K562 (cell line): ENCODE data around the gene RGS3. TPM values are rescaled to one million over a fixed set of nuclear protein-coding genes. Genes with fewer than 3 reads are reported as not detected.

Experiments
- AFF4 ChIP-seq: sonication (generic); formaldehyde crosslinking; IDR thresholded peaks from 2 replicates; pipeline ENCODE4 v1.8.0; 2023; ENCODE audit warnings: mild to moderate bottlenecking, missing genetic modification reagents
- BRD4 ChIP-seq: fragments of 200-600 bp; sonication (generic); IDR thresholded peaks from 2 replicates; pipeline ENCODE4 v1.6.1; 2017; ENCODE audit warnings: inconsistent platforms
- ELK1 ChIP-seq: sonication (generic); formaldehyde crosslinking; IDR thresholded peaks from 2 replicates; pipeline ENCODE4 v1.8.1; 2022; ENCODE audit warnings: missing genetic modification reagents
- EP400 ChIP-seq: fragments of 450-650 bp; IDR thresholded peaks from 2 replicates; pipeline ENCODE4 v1.6.1; 2017; ENCODE audit warnings: antibody characterized with exemption, mild to moderate bottlenecking, moderate library complexity
- GATAD2B ChIP-seq: fragments of 450-650 bp; IDR thresholded peaks from 2 replicates; pipeline ENCODE4 v1.6.1; 2017; ENCODE audit warnings: mild to moderate bottlenecking, borderline replicate concordance
- GTF2E2 ChIP-seq: fragments of 200-800 bp; sonication (Bioruptor generic); IDR thresholded peaks from 2 replicates; pipeline ENCODE4 v1.6.1; 2016; ENCODE audit warnings: missing genetic modification characterization, missing compliant biosample characterization
- JUNB ChIP-seq: fragments of 450-650 bp; formaldehyde crosslinking; conservative IDR thresholded peaks from 2 replicates; pipeline ENCODE4 v1.4.0; 2020; ENCODE audit warnings: mild to moderate bottlenecking
- MCM2 ChIP-seq: fragments of 450-650 bp; IDR thresholded peaks from 2 replicates; pipeline ENCODE4 v1.6.1; 2017; ENCODE audit warnings: low read depth, mild to moderate bottlenecking
- NCOA2 ChIP-seq, 2 experiments: fragments of 450-650 bp; IDR thresholded peaks; 2 replicates each; pipeline ENCODE4 v1.6.1; 2018; ENCODE audit warnings: mild to moderate bottlenecking in 2 of 2, moderate library complexity in 1 of 2; ENCODE audit not compliant: partially characterized antibody in 2 of 2
- NELFE ChIP-seq: IDR thresholded peaks from 2 replicates; pipeline ENCODE4 v1.6.1; 2011; ENCODE audit warnings: mild to moderate bottlenecking; ENCODE audit not compliant: insufficient read depth, insufficient read length
- PHB ChIP-seq: fragments of 250-450 bp; sonication (Bioruptor Pico); IDR thresholded peaks from 2 replicates; pipeline ENCODE4 v1.5.0; 2021
- RAD51 ChIP-seq: fragments of 450-650 bp; IDR thresholded peaks from 2 replicates; pipeline ENCODE4 v1.7.1; 2016; ENCODE audit warnings: low read depth, mild to moderate bottlenecking, borderline replicate concordance
- RBM17 ChIP-seq: fragments of 200-400 bp; formaldehyde crosslinking; IDR thresholded peaks from 2 replicates; pipeline ENCODE4 v1.6.1; 2017; ENCODE audit warnings: low read depth, mild to moderate bottlenecking, low read length, borderline replicate concordance
- TFAM ChIP-seq: fragments of 250-450 bp; sonication (Bioruptor Pico); conservative IDR thresholded peaks from 2 replicates; pipeline ENCODE4 v1.5.0; 2021; ENCODE audit warnings: mild to moderate bottlenecking, moderate library complexity
- ZNF217 ChIP-seq: sonication (generic); formaldehyde crosslinking; IDR thresholded peaks from 2 replicates; pipeline ENCODE4 v1.8.0; 2022; ENCODE audit warnings: mild to moderate bottlenecking, missing genetic modification reagents
- ZNF407 ChIP-seq: fragments of 450-650 bp; IDR thresholded peaks from 2 replicates; pipeline ENCODE4 v1.6.1; 2016; ENCODE audit warnings: low read depth
- polyA plus RNA-seq, 8 experiments: library from polyadenylated mRNA; depleted of rRNA in 4 of 8; stranded (reverse) in 5 of 8; unstranded in 3 of 8; fragments of >200 nt; fragmentation: Nextera tagmentation in 2 of 8; fragmentation: Illumina TruSeq in 1 of 8; extraction: Ambion mirVana in 2 of 8; extraction: Trizol in 1 of 8; gene quantifications; 2 replicates each; pipeline versions ENCODE4 v1.2.1 to v1.2.3, GENCODE V29; 2011 to 2014; ENCODE audit warnings: inconsistent platforms in 1 of 8, missing spikeins in 1 of 8
- total RNA-seq, 7 experiments: library from RNA; depleted of rRNA in 6 of 7; stranded (reverse); fragments of >200 nt in 6 of 7; fragmentation: Illumina TruSeq in 2 of 7; extraction: Trizol in 2 of 7; gene quantifications; 2 replicates each; pipeline versions ENCODE4 v1.2.1 to v1.2.3, GENCODE V29; 2011 to 2021; ENCODE audit warnings: low replicate concordance in 1 of 7

The RGS3 gene
- total and polyA plus RNA-seq, 9 of the 15 experiments (the other 6 are each of a cell fraction or from before 2014, with no cell fraction given), result 0.08 to 2.9 (median 0.95) TPM

- TF ChIP-seq ZNF407, result no peak
- no peak for TF ChIP-seq AFF4 (CRISPR knock-in tag)
- no peak for TF ChIP-seq NCOA2 (IDR thresholded peaks at IDR 0.05; ENCODE audit: partially characterized antibody in 2 of 2)
- no peak for TF ChIP-seq MCM2
- no peak for TF ChIP-seq ZNF217 (CRISPR knock-in tag)
- no peak for TF ChIP-seq RAD51
- no peak for TF ChIP-seq GATAD2B
- TF ChIP-seq EP400, result no peak; the same call in 1 of the 2 replicates
- TF ChIP-seq NELFE, result no peak
- TF ChIP-seq ELK1, result no peak
- TF ChIP-seq TFAM (CRISPR knock-in tag), result no peak
- no peak for TF ChIP-seq BRD4
- TF ChIP-seq PHB, result no peak
- no peak for TF ChIP-seq JUNB
- no peak for TF ChIP-seq GTF2E2 (tag)
- TF ChIP-seq RBM17, result no peak
Observed at GRCh38 chr9:113572076-113572861, 108.7 kb downstream of the RGS3 start (continued).
